SK-N-SH treated with all-trans-retinoic acid at 6 μM for 48 hours (cell line): Measurements from ENCODE around the gene BPHL.

Experiments used
- ARNTL ChIP-seq: fragments of 450-650 bp; formaldehyde crosslinking; IDR thresholded peaks from 2 replicates; pipeline ENCODE4 v1.5.0; 2020; ENCODE audit warnings: low read depth, mild to moderate bottlenecking, moderate library complexity, borderline replicate concordance
- BACH2 ChIP-seq: fragments of 250-450 bp; sonication (Bioruptor Pico); IDR thresholded peaks from 2 replicates; pipeline ENCODE4 v1.9.0; 2021; ENCODE audit warnings: mild to moderate bottlenecking, borderline replicate concordance
- CSDC2 ChIP-seq: fragments of 250-450 bp; sonication (Bioruptor Pico); IDR thresholded peaks from 2 replicates; pipeline ENCODE4 v1.5.0; 2020; ENCODE audit warnings: mild to moderate bottlenecking, moderate library complexity
- ESRRG ChIP-seq: fragments of 250-450 bp; sonication (Bioruptor Pico); IDR thresholded peaks from 2 replicates; pipeline ENCODE4 v1.6.1; 2021; ENCODE audit warnings: mild to moderate bottlenecking
- GLIS3 ChIP-seq: fragments of 250-450 bp; sonication (Bioruptor Pico); IDR thresholded peaks from 2 replicates; pipeline ENCODE4 v1.5.0; 2020; ENCODE audit warnings: mild to moderate bottlenecking, moderate library complexity
- RARB ChIP-seq: fragments of 250-450 bp; sonication (Bioruptor Pico); IDR thresholded peaks from 2 replicates; pipeline ENCODE4 v1.8.0; 2021; ENCODE audit warnings: mild to moderate bottlenecking, moderate library complexity
- SNAI2 ChIP-seq: fragments of 250-450 bp; sonication (Bioruptor Pico); IDR thresholded peaks from 2 replicates; pipeline ENCODE4 v1.5.0; 2020; ENCODE audit warnings: mild to moderate bottlenecking, moderate library complexity
- ZFP3 ChIP-seq: fragments of 250-450 bp; sonication (Bioruptor Pico); IDR thresholded peaks from 2 replicates; pipeline ENCODE4 v1.5.0; 2020; ENCODE audit warnings: mild to moderate bottlenecking, moderate library complexity
- ZNF565 ChIP-seq: fragments of 450-650 bp; formaldehyde crosslinking; conservative IDR thresholded peaks from 2 replicates; pipeline ENCODE4 v1.5.0; 2020; ENCODE audit warnings: low read depth, mild to moderate bottlenecking, moderate library complexity
- ZNF70 ChIP-seq: fragments of 450-650 bp; formaldehyde crosslinking; IDR thresholded peaks from 2 replicates; pipeline ENCODE4 v1.5.0; 2020; ENCODE audit warnings: mild to moderate bottlenecking, moderate library complexity
- TF ChIP-seq, protein P1 (sequence below): fragments of 250-450 bp; sonication (Bioruptor Pico); IDR thresholded peaks from 2 replicates; pipeline ENCODE4 v1.8.0; 2020; ENCODE audit warnings: mild to moderate bottlenecking, moderate library complexity, borderline replicate concordance
- TF ChIP-seq, protein P2 (sequence below): fragments of 250-450 bp; sonication (Bioruptor Pico); IDR thresholded peaks from 2 replicates; pipeline ENCODE4 v1.5.0; 2020; ENCODE audit warnings: mild to moderate bottlenecking, moderate library complexity
- TF ChIP-seq, protein P3 (sequence below): fragments of 250-450 bp; sonication (Bioruptor Pico); IDR thresholded peaks from 2 replicates; pipeline ENCODE4 v1.8.0; 2021; ENCODE audit warnings: low read depth, mild to moderate bottlenecking, moderate library complexity, borderline replicate concordance
- TF ChIP-seq, protein P4 (sequence below): fragments of 250-450 bp; sonication (Bioruptor Pico); IDR thresholded peaks from 2 replicates; pipeline ENCODE4 v1.5.1; 2020; ENCODE audit warnings: low read depth, mild to moderate bottlenecking, moderate library complexity

GRCh38 chr6:3142536-3142935, 24.0 kb downstream of the BPHL start:
- no peak for TF ChIP-seq ARNTL (CRISPR knock-in tag)
- TF ChIP-seq ESRRG (CRISPR knock-in tag) = no peak
- TF ChIP-seq BACH2 (CRISPR knock-in tag) = no peak
- no peak for TF ChIP-seq ZNF565 (CRISPR knock-in tag)
- TF ChIP-seq, protein P1, sequence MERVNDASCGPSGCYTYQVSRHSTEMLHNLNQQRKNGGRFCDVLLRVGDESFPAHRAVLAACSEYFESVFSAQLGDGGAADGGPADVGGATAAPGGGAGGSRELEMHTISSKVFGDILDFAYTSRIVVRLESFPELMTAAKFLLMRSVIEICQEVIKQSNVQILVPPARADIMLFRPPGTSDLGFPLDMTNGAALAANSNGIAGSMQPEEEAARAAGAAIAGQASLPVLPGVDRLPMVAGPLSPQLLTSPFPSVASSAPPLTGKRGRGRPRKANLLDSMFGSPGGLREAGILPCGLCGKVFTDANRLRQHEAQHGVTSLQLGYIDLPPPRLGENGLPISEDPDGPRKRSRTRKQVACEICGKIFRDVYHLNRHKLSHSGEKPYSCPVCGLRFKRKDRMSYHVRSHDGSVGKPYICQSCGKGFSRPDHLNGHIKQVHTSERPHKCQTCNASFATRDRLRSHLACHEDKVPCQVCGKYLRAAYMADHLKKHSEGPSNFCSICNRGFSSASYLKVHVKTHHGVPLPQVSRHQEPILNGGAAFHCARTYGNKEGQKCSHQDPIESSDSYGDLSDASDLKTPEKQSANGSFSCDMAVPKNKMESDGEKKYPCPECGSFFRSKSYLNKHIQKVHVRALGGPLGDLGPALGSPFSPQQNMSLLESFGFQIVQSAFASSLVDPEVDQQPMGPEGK (CRISPR knock-in tag) = no peak
- no peak for TF ChIP-seq GLIS3
- no peak for TF ChIP-seq SNAI2 (CRISPR knock-in tag)
- TF ChIP-seq, protein P2, sequence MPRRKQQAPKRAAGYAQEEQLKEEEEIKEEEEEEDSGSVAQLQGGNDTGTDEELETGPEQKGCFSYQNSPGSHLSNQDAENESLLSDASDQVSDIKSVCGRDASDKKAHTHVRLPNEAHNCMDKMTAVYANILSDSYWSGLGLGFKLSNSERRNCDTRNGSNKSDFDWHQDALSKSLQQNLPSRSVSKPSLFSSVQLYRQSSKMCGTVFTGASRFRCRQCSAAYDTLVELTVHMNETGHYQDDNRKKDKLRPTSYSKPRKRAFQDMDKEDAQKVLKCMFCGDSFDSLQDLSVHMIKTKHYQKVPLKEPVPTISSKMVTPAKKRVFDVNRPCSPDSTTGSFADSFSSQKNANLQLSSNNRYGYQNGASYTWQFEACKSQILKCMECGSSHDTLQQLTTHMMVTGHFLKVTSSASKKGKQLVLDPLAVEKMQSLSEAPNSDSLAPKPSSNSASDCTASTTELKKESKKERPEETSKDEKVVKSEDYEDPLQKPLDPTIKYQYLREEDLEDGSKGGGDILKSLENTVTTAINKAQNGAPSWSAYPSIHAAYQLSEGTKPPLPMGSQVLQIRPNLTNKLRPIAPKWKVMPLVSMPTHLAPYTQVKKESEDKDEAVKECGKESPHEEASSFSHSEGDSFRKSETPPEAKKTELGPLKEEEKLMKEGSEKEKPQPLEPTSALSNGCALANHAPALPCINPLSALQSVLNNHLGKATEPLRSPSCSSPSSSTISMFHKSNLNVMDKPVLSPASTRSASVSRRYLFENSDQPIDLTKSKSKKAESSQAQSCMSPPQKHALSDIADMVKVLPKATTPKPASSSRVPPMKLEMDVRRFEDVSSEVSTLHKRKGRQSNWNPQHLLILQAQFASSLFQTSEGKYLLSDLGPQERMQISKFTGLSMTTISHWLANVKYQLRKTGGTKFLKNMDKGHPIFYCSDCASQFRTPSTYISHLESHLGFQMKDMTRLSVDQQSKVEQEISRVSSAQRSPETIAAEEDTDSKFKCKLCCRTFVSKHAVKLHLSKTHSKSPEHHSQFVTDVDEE (CRISPR knock-in tag) = no peak
- no peak for TF ChIP-seq ZNF70 (CRISPR knock-in tag)
- TF ChIP-seq, protein P3, sequence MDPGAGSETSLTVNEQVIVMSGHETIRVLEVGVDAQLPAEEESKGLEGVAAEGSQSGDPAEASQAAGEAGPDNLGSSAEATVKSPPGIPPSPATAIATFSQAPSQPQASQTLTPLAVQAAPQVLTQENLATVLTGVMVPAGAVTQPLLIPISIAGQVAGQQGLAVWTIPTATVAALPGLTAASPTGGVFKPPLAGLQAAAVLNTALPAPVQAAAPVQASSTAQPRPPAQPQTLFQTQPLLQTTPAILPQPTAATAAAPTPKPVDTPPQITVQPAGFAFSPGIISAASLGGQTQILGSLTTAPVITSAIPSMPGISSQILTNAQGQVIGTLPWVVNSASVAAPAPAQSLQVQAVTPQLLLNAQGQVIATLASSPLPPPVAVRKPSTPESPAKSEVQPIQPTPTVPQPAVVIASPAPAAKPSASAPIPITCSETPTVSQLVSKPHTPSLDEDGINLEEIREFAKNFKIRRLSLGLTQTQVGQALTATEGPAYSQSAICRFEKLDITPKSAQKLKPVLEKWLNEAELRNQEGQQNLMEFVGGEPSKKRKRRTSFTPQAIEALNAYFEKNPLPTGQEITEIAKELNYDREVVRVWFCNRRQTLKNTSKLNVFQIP (CRISPR knock-in tag) = no peak
- TF ChIP-seq, protein P4, sequence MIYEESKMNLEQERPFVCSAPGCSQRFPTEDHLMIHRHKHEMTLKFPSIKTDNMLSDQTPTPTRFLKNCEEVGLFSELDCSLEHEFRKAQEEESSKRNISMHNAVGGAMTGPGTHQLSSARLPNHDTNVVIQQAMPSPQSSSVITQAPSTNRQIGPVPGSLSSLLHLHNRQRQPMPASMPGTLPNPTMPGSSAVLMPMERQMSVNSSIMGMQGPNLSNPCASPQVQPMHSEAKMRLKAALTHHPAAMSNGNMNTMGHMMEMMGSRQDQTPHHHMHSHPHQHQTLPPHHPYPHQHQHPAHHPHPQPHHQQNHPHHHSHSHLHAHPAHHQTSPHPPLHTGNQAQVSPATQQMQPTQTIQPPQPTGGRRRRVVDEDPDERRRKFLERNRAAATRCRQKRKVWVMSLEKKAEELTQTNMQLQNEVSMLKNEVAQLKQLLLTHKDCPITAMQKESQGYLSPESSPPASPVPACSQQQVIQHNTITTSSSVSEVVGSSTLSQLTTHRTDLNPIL (CRISPR knock-in tag) = no peak
- TF ChIP-seq RARB (CRISPR knock-in tag) = no peak
- TF ChIP-seq CSDC2 (CRISPR knock-in tag) = no peak
- TF ChIP-seq ZFP3 (CRISPR knock-in tag) = no peak
